Neutrophil (primary cell): ENCODE results near the gene CAMK2A.

Experiments used
- H3K27ac ChIP-seq: fragments of 200-600 bp; sonication (generic); 2 replicates; pipeline ENCODE4 v1.5.1; 2016; ENCODE audit warnings: mild to moderate bottlenecking, moderate library complexity
- H3K27me3 ChIP-seq: fragments of 200-600 bp; sonication (generic); 2 replicates; pipeline ENCODE4 v1.6.0; 2016; ENCODE audit warnings: mild to moderate bottlenecking
- H3K36me3 ChIP-seq: fragments of 200-600 bp; sonication (generic); 2 replicates; pipeline ENCODE4 v1.5.1; 2017
- H3K4me1 ChIP-seq, 2 experiments: fragments of 200-600 bp in 1 of 2; sonication (generic) in 1 of 2; 1 replicate in 1 of 2; 2 replicates in 1 of 2; pipeline versions ENCODE4 v1.5.1 to v1.6.1; 2013 to 2016; ENCODE audit warnings: low read depth in 1 of 2, low read length in 1 of 2, mild to moderate bottlenecking in 1 of 2, moderate library complexity in 1 of 2; ENCODE audit not compliant: control insufficient read depth in 1 of 2, insufficient read depth in 1 of 2
- H3K4me3 ChIP-seq, 2 experiments: fragments of 200-600 bp in 1 of 2; sonication (generic) in 1 of 2; 1 replicate in 1 of 2; 2 replicates in 1 of 2; pipeline ENCODE4 v1.5.1; 2013 to 2016; ENCODE audit warnings: low read depth in 1 of 2, low read length in 1 of 2, mild to moderate bottlenecking in 1 of 2, moderate library complexity in 1 of 2
- H3K9me3 ChIP-seq: fragments of 200-600 bp; sonication (generic); 2 replicates; pipeline ENCODE4 v1.5.1; 2016
- TF ChIP-seq, protein P1 (sequence below): fragments of 200-600 bp; sonication (generic); IDR thresholded peaks from 2 replicates; pipeline ENCODE4 v1.5.1; 2016; ENCODE audit warnings: antibody characterized with exemption

CAMK2A gene

DNA sequence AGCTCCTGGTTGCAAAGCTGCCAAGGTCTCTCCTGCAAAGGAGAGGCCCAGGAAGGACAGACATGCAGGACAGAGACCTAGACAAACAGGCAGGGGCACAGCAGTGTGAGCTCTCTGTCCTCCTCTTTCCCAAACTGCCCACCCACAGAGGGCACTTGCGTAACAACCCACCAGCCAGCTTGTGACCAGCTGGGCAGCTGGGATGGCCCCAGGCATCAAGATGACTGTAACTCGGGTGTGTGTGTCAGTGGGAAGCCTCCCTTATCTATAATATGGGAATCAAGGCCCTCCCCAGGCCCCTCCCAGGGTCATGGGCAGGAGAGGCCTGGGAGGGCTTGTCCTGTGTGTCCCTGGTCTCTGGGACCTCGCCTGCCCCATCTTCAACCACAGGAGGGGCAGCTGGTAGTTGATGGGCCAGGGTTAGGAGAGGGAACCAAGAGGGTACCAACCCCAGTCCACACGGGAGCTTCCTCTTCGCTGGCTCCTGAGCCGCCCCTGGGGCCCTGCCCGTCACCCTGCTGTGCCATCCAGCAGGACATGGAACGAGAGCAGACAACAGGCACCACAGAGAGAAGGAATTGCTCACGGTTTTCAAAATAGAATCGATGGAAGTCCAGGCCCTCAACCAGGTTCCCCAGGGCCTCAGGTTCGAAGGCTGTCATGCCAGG, 61.8 kb downstream of the CAMK2A start:
- Histone ChIP-seq H3K27me3 (no peaks in the 10 kb centered on the region), H3K4me1 (no peaks in the 10 kb centered on the region), H3K36me3 (no peaks in the 10 kb centered on the region), H3K4me3 (no peak overlapping the region), H3K9me3 (no peaks in the 10 kb centered on the region), H3K27ac (no peak overlapping the region)
- TF ChIP-seq, protein P1, sequence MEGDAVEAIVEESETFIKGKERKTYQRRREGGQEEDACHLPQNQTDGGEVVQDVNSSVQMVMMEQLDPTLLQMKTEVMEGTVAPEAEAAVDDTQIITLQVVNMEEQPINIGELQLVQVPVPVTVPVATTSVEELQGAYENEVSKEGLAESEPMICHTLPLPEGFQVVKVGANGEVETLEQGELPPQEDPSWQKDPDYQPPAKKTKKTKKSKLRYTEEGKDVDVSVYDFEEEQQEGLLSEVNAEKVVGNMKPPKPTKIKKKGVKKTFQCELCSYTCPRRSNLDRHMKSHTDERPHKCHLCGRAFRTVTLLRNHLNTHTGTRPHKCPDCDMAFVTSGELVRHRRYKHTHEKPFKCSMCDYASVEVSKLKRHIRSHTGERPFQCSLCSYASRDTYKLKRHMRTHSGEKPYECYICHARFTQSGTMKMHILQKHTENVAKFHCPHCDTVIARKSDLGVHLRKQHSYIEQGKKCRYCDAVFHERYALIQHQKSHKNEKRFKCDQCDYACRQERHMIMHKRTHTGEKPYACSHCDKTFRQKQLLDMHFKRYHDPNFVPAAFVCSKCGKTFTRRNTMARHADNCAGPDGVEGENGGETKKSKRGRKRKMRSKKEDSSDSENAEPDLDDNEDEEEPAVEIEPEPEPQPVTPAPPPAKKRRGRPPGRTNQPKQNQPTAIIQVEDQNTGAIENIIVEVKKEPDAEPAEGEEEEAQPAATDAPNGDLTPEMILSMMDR = no peak

DNA sequence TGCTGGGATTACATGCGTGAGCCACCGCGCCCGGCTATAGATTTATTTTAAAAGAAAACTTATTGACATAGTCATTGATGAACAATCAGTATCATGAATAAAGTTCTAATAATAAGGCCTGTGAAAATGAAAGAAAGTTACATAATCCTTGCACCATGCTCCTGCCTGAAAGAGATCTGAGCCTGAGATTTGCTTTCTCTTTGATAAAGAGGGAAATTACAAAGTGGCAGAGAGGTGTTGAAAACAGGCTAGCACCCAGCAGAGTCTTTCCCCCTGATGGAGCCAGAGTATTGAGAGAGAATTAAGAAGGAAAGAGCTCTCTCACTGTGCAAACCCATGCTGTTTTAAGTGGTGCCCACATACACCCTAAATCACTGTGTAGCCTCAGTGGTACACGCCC, 62.5 kb downstream of the CAMK2A start:
- Histone ChIP-seq H3K27ac (no peak overlapping the region), H3K4me3 (no peak overlapping the region), H3K27me3 (no peaks in the 10 kb centered on the region), H3K9me3 (no peaks in the 10 kb centered on the region), H3K36me3 (no peaks in the 10 kb centered on the region), H3K4me1 (no peaks in the 10 kb centered on the region)
- TF ChIP-seq, protein P1 = no peak

- Histone ChIP-seq H3K27ac (no peak overlapping the region), H3K36me3 (no peaks in the 10 kb centered on the region), H3K4me3 (no peak overlapping the region), H3K4me1 (no peaks in the 10 kb centered on the region), H3K9me3 (no peaks in the 10 kb centered on the region), H3K27me3 (no peaks in the 10 kb centered on the region)
- TF ChIP-seq, protein P1 = no peak
Observed at GRCh38 chr5:150224483-150225027, 65.0 kb downstream of the CAMK2A start.

DNA sequence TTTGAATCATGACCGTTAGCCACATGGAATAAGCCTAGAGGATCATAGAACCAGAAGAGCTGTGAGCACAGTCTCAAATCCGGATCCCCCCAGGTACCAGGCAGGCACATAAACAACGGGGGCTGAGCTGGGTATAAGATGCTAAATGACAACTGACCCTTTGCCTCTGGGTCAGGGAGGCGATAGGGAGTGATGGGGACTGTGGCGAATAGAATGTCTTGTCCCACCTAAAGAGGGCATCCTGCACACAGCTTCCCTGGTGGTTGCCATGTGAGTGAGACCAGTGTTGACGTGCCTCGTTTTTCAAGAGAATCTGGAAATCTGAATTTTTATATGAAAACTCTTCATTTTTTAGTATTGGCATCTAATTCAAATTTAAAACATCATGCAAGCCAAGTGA, 66.1 kb downstream of the CAMK2A start:
- no peak overlapping the region for H3K27ac ChIP-seq
- H3K4me3 ChIP-seq = no peak overlapping the region
- H3K36me3 ChIP-seq = no peaks in the 10 kb centered on the region
- no peaks in the 10 kb centered on the region for H3K4me1 ChIP-seq
- no peaks in the 10 kb centered on the region for H3K27me3 ChIP-seq
- H3K9me3 ChIP-seq = no peaks in the 10 kb centered on the region
- TF ChIP-seq, protein P1 = no peak

- Histone ChIP-seq H3K4me3 (no peak overlapping the region), H3K27me3 (no peaks in the 10 kb centered on the region), H3K9me3 (no peaks in the 10 kb centered on the region), H3K4me1 (no peaks in the 10 kb centered on the region), H3K36me3 (no peaks in the 10 kb centered on the region), H3K27ac (no peak overlapping the region)
- TF ChIP-seq, protein P1 = no peak
Observed at GRCh38 chr5:150222906-150223305, 66.7 kb downstream of the CAMK2A start.
